Colonic mucosa (tissue), 4 donors: ENCODE data around the gene AUTS2. TPM values are rescaled to one million over a fixed set of nuclear protein-coding genes. Genes with fewer than 3 reads are reported as not detected.
"Not testable (repeated sequence)": the region's sequence is repeated elsewhere in the genome, so short reads cannot be mapped to it uniquely, and the experiment has no call there.

ENCODE experiments used
- DNase-seq: peaks from one replicate; pipeline ENCODE4 v3.0.0-alpha.2; 2020
- H3K27ac ChIP-seq: fragments of 200-600 bp; one replicate; pipeline ENCODE4 v1.8.0; 2021
- H3K27me3 ChIP-seq: fragments of 200-600 bp; one replicate; pipeline ENCODE4 v1.8.0; 2021
- H3K36me3 ChIP-seq: fragments of 200-600 bp; one replicate; pipeline ENCODE4 v1.8.0; 2021
- H3K4me1 ChIP-seq: fragments of 200-600 bp; one replicate; pipeline ENCODE4 v1.8.0; 2021; ENCODE audit warnings: mild to moderate bottlenecking
- H3K4me3 ChIP-seq: fragments of 200-600 bp; one replicate; pipeline ENCODE4 v1.8.0; 2021
- H3K9ac ChIP-seq, 2 donors: one replicate each; pipeline ENCODE4 v1.7.0; 2013; ENCODE audit warnings: control low read depth in 2 of 2, low read depth in 2 of 2, low read length in 2 of 2
- H3K9me3 ChIP-seq: fragments of 200-600 bp; one replicate; pipeline ENCODE4 v1.8.0; 2021
- intact Hi-C: fragments of 100-400 bp; cut with DNase I; formaldehyde crosslinking; loops from one replicate; pipeline ENCODE4 v1.14.1; 2022
- total RNA-seq, 2 donors: library from RNA; stranded (reverse); fragmentation: NEBNext Ultra II Directional in 1 of 2; extraction: Animal tissue kit (Norgen Biotek cat#: 25700) in 1 of 2; gene quantifications; one replicate each; pipeline ENCODE4 v1.2.1, GENCODE V29; 2021
- TF ChIP-seq, protein P1 (sequence below): fragments of 200-600 bp; IDR thresholded peaks from one replicate; pipeline ENCODE4 v1.8.0; 2022; ENCODE audit warnings: antibody characterized with exemption, mild to moderate bottlenecking
- donor health status: healthy.
- donor health status: DM: no; HTN: no; CAD: no.
- donor health status: DM: no; HTN: no; CAD: no.

The AUTS2 gene
- total RNA-seq, 2 donors from 2014 or later: 39.8 to 42.3 TPM

DNA sequence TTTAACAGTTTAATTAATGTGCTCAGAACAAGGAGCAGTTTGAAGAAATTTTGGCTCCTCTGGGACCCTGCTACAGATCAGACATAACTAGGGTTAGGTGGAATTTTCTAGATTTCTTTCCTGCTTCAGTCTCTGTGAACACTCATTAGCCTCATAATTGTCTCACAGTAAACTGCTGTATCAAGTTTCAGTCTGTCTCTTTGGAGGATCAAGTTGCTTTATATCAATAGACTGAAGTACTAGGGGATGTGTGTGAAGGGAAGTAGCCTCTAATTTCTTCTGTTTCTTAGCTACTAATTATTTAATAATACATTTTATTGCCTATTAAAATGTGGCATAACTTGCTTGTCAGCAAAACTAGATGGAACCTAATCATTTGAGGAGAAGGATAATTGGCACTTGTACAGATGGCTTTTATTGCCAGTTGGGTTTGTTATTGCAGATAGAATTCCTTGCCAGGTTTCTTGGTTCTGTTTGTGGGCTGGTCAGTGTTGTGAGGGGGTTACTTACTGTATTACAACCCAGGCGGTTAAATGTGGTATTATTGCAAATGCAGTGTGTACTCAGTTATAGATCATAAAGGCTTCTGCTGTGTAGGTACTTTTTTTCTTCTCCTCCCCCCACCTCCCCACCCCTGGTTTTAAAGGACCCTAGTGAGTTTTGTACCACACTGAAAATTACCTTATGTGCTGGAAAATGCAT lies 758.0 kb downstream of the AUTS2 start:
- no peaks in the 10 kb centered on the region for H3K27me3 ChIP-seq
- intact Hi-C loops: no loop called here
- no peak for DNase-seq
- no peak overlapping the region for H3K27ac ChIP-seq
- no peaks in the 10 kb centered on the region for H3K9me3 ChIP-seq
- TF ChIP-seq, protein P1, sequence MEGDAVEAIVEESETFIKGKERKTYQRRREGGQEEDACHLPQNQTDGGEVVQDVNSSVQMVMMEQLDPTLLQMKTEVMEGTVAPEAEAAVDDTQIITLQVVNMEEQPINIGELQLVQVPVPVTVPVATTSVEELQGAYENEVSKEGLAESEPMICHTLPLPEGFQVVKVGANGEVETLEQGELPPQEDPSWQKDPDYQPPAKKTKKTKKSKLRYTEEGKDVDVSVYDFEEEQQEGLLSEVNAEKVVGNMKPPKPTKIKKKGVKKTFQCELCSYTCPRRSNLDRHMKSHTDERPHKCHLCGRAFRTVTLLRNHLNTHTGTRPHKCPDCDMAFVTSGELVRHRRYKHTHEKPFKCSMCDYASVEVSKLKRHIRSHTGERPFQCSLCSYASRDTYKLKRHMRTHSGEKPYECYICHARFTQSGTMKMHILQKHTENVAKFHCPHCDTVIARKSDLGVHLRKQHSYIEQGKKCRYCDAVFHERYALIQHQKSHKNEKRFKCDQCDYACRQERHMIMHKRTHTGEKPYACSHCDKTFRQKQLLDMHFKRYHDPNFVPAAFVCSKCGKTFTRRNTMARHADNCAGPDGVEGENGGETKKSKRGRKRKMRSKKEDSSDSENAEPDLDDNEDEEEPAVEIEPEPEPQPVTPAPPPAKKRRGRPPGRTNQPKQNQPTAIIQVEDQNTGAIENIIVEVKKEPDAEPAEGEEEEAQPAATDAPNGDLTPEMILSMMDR: no peak
- H3K4me1 ChIP-seq: no peaks in the 10 kb centered on the region
- no peak overlapping the region for H3K4me3 ChIP-seq
- no peaks in the 10 kb centered on the region for H3K36me3 ChIP-seq
- no peak overlapping the region for H3K9ac ChIP-seq

DNA sequence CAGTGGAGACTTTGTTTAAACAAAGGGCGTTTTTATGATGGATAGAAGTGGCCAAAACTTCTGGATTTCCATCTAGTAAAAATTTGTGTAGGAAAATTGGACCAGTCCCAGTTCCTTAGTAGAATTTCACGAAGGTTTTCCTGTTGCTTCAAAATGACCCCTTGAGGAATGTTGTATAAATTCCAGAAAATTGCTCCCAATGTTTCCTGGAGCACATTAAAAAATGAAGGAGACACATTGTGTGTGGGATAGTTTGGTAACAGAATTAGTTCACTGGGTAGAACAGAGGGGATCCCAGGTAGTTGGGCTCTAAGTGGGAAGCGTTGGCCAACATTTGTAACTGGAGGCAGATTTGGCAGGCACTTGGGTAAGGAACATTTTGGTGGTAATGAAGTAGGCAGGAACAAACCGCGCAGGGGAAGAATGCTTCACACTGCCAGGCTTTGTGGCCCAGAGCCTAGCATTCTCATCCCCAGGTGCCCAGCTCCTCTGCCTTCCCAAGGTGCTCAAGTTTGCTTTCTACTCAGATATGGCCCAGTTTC lies 758.6 kb downstream of the AUTS2 start:
- H3K36me3 ChIP-seq: no peaks in the 10 kb centered on the region
- H3K9me3 ChIP-seq: no peaks in the 10 kb centered on the region
- H3K27ac ChIP-seq: no peak overlapping the region
- no peak for DNase-seq
- no peaks in the 10 kb centered on the region for H3K4me1 ChIP-seq
- no peak overlapping the region for H3K9ac ChIP-seq
- TF ChIP-seq, protein P1: no peak
- intact Hi-C loops: no loop called here
- H3K27me3 ChIP-seq: no peaks in the 10 kb centered on the region
- H3K4me3 ChIP-seq: no peak overlapping the region

DNA sequence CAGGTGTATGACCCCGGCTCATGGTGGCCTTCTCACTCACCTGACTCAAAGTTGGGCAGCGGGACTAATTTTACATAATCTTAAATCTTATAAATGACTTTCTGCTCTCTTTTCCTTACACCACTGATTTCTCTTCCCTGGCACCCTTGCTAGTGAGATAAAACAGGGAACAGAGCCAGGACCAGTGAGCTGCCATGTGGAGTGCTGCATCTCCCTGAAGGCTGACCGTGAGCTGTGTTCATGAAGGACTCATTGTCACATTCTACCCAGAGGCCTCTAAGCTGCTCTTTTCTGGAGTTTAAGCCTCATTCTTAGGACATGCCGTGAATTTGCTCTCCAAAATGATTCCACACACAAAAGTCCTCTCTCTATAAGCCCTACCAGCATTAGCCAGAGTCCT lies 762.3 kb downstream of the AUTS2 start:
- Histone ChIP-seq H3K4me1 (no peaks in the 10 kb centered on the region), H3K9me3 (no peaks in the 10 kb centered on the region), H3K4me3 (no peak overlapping the region), H3K36me3 (no peaks in the 10 kb centered on the region), H3K27ac (no peak overlapping the region), H3K27me3 (no peaks in the 10 kb centered on the region), H3K9ac (no peak overlapping the region)
- TF ChIP-seq, protein P1: no peak
- intact Hi-C loops: no loop called here
- no peak for DNase-seq

- H3K27me3 ChIP-seq: no peaks in the 10 kb centered on the region
- H3K27ac ChIP-seq: no peak overlapping the region
- DNase-seq: no peak
- no peaks in the 10 kb centered on the region for H3K36me3 ChIP-seq
- no peaks in the 10 kb centered on the region for H3K9me3 ChIP-seq
- intact Hi-C loops: no loop called here
- H3K9ac ChIP-seq: no peak overlapping the region
- H3K4me1 ChIP-seq: no peaks in the 10 kb centered on the region
- TF ChIP-seq, protein P1: no peak
- H3K4me3 ChIP-seq: no peak overlapping the region
These were observed 763.5 kb downstream of the AUTS2 start for GRCh38 chr7:70361821-70362220.

- H3K4me3 ChIP-seq, H3K27ac ChIP-seq, H3K9me3 ChIP-seq, H3K4me1 ChIP-seq, intact Hi-C loops, H3K9ac ChIP-seq, H3K36me3 ChIP-seq, H3K27me3 ChIP-seq, DNase-seq: not testable (repeated sequence)
These were observed 766.1 kb downstream of the AUTS2 start for GRCh38 chr7:70364393-70364792.

DNA sequence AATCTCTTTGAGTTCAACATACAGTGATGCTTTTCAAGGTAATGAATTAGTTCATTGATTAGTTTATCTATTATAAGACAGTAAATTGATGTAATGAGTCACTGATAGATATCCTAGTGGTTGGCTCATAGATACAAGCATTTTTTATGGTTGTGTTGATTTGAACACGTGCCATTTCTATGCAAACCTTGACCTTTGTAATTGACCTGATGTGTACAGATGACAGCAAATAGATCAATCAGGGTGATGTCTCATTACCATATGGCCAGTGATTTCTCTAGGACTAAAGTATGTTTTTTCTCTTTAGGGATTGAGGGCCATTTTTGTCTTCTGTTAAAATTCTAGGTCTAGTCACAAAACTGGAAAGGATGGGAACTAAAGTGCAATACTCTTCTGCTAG lies 773.4 kb downstream of the AUTS2 start:
- Histone ChIP-seq H3K36me3 (no peaks in the 10 kb centered on the region), H3K4me3 (no peak overlapping the region), H3K27ac (no peak overlapping the region), H3K27me3 (no peaks in the 10 kb centered on the region), H3K9ac (no peak overlapping the region), H3K9me3 (no peaks in the 10 kb centered on the region), H3K4me1 (no peaks in the 10 kb centered on the region)
- TF ChIP-seq, protein P1: no peak
- DNase-seq: no peak
- intact Hi-C loops: no loop called here
